Activated T-cell treated with anti-CD3 and anti-CD28 coated beads, Interleukin-2, amount 50 U/mL, for 24 hours (primary cell): Measurements from ENCODE around the gene HPSE2.

Experiments used
- DNase-seq: peaks from one replicate; pipeline ENCODE4 v3.0.0-alpha.2; 2020
- H3K27ac Mint-ChIP-seq: 2 replicates; pipeline ENCODE4 v1.8.0; 2020; ENCODE audit warnings: mild to moderate bottlenecking, mixed read lengths
- H3K27me3 Mint-ChIP-seq: 2 replicates; pipeline ENCODE4 v1.8.0; 2020; ENCODE audit warnings: mixed read lengths
- H3K36me3 Mint-ChIP-seq: 2 replicates; pipeline ENCODE4 v1.8.0; 2020; ENCODE audit warnings: low read depth, mixed read lengths
- H3K4me1 Mint-ChIP-seq: 2 replicates; pipeline ENCODE4 v1.8.0; 2020; ENCODE audit warnings: low read depth, mixed read lengths
- H3K4me3 Mint-ChIP-seq: 2 replicates; pipeline ENCODE4 v1.8.0; 2020; ENCODE audit warnings: mild to moderate bottlenecking, moderate library complexity, mixed read lengths
- H3K9me3 Mint-ChIP-seq: 2 replicates; pipeline ENCODE4 v1.8.0; 2020; ENCODE audit warnings: mixed read lengths

HPSE2 gene

DNA sequence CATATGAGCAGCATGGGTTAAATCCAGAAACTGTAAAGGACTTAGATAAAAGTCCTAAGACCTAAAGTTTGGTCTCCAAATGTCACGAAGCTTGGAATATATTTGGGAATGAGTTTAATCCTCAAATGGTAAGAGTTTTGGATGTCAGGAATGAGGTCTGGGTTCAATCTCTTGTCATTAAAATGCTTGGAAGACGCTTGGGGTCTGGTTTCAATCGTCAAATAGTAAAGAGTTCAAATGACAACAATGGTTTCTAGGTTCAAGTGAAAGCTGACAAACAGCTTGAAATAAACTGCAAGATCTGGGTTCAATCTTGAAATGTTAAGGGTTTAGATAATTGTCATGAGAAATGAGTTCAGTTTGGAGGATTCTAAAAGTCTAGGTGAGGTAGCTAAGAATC lies 403.5 kb downstream of the HPSE2 start:
- no peaks in the 10 kb centered on the region for H3K27me3 Mint-ChIP-seq
- no peaks in the 10 kb centered on the region for H3K9me3 Mint-ChIP-seq
- no peaks in the 10 kb centered on the region for H3K4me1 Mint-ChIP-seq
- no peaks in the 10 kb centered on the region for H3K36me3 Mint-ChIP-seq
- no peak overlapping the region for H3K4me3 Mint-ChIP-seq
- no peak for DNase-seq
- H3K27ac Mint-ChIP-seq: no peak overlapping the region

DNA sequence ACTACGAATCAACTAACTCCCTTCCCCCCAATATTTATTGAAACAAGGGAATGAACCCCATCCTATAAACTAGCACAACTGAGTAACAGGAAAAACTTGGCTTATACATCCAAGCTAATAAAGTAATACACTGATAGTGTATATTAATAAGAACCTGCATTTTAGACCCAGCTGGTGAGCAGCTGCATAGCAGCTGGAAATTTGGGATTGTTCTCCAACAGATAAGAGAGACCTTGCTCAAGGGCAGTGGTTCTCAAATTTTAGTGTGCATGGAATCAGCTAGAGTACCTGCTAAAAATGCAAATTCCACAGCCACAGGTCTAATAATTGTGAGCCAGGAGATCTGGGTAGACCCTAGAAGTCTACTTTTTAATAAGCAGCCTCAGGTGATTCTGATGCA lies 404.3 kb downstream of the HPSE2 start:
- Mint-ChIP-seq H3K27me3 (no peaks in the 10 kb centered on the region), H3K4me3 (no peak overlapping the region), H3K27ac (no peak overlapping the region), H3K36me3 (no peaks in the 10 kb centered on the region), H3K9me3 (no peaks in the 10 kb centered on the region), H3K4me1 (no peaks in the 10 kb centered on the region)
- DNase-seq: no peak

DNA sequence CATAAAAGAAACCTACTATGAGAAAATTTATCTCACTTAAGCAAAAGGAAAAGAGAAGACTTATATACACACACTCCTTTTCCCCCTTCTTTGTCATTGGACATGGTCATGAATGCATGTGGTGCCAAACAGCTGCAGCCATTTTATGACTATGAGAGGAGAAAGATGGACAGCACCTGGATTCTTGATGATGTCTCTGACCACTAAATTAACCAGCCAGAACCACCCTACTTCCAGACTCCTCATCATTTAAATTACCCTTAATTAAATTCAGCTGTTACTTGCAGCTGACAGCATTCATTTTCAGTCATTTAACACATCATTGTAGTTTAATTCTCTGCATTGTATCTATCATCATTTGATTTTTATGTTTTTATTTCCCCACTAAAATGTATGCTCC lies 409.9 kb downstream of the HPSE2 start:
- no peaks in the 10 kb centered on the region for H3K4me1 Mint-ChIP-seq
- H3K36me3 Mint-ChIP-seq: no peaks in the 10 kb centered on the region
- no peaks in the 10 kb centered on the region for H3K9me3 Mint-ChIP-seq
- H3K27me3 Mint-ChIP-seq: no peaks in the 10 kb centered on the region
- H3K27ac Mint-ChIP-seq: no peak overlapping the region
- H3K4me3 Mint-ChIP-seq: no peak overlapping the region
- no peak for DNase-seq

DNA sequence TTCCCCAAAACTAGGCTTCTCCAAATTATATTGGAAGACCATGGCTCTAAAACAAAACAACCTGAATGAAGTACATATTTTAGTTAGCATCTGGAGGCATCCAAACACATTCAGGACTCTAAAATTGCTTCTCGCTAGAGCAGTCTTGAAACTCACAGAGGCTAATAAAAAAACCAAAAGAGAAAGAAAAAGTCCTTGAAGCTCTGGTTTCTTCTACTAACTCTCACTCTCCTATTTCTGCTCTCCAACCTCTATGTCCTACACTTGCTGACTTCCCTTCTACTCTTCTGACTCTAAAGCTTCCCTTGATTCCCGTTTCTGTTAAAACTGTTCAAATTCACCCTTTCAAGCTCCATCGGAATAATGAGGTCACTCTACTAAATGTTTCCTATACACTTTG lies 418.3 kb downstream of the HPSE2 start:
- no peak overlapping the region for H3K27ac Mint-ChIP-seq
- H3K36me3 Mint-ChIP-seq: no peaks in the 10 kb centered on the region
- H3K27me3 Mint-ChIP-seq: no peaks in the 10 kb centered on the region
- no peaks in the 10 kb centered on the region for H3K9me3 Mint-ChIP-seq
- H3K4me1 Mint-ChIP-seq: no peaks in the 10 kb centered on the region
- H3K4me3 Mint-ChIP-seq: no peak overlapping the region
- DNase-seq: no peak

DNA sequence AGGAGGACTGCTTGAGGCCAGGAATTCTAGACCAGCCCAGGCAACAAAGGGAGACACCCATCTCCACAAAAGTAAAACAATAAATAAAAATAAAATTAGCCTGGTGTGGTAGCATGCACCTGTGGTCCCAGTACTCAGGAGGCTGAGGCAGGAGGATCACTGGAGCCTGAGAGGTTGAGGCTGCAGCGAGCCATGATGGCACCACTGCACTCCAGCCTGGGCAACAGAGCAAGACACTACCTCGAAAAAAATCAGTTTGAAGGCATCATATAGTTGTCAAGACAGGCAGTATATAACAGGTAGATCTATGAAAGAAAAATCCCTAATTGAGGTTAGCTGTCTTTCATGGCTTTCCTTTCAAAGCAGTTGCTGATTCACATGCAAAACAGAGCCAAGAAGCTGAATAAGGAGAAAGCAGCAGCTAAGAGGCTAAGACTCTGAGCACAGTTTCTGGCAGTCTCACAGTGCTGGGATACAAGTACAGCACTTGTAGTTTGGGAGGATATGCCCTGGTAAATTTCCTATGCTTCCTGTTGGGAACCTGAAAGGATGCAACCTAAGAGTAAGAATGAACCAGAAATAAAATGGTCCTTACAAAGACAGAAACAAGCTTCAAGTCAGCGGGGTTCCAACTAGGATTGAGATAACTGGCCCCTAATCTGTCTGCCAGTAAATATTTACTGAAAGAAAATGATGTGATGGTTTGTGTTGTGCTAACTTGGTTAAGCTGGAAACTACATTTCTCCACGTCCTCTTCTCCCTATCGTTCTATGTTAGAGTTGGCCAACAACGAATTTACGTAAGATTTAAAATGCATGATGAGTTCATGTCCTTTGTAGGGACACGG lies 420.4 kb downstream of the HPSE2 start:
- no peak for DNase-seq
- Mint-ChIP-seq H3K36me3 (no peaks in the 10 kb centered on the region), H3K4me1 (no peaks in the 10 kb centered on the region), H3K9me3 (no peaks in the 10 kb centered on the region), H3K4me3 (no peak overlapping the region), H3K27ac (no peak overlapping the region), H3K27me3 (no peaks in the 10 kb centered on the region)

- DNase-seq: no peak
- Mint-ChIP-seq H3K36me3 (no peaks in the 10 kb centered on the region), H3K9me3 (no peaks in the 10 kb centered on the region), H3K4me3 (no peak overlapping the region), H3K27me3 (no peaks in the 10 kb centered on the region), H3K27ac (no peak overlapping the region), H3K4me1 (no peaks in the 10 kb centered on the region)
These were observed 421.2 kb downstream of the HPSE2 start for GRCh38 chr10:98814470-98814869.

DNA sequence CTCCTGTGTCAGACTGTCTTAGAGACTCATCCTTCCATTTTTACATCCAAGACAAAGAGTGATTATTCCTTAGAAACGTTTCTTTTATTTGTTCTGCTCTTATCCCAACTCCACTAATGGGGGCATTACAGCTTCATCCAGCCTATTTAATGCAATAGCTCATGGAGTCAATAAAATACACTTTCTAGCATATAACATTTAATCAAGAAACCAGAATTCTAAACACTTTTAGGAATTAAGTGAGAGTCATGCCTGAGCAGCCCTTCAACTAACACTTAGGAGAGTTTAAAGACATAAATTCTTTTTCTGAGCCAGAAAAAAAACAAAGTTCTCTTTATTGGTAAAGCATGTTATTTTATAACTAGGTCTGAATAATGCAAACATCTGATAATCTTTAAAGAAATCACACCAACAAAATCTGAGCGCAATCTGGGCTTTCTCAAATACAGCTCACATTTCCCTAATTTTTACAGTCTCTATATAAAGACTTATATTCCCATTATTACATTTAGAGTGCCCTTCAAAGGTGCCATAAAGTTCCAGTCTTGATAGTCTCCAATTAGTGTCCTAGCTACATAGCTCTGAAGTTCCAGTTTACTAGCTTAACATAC lies 427.3 kb downstream of the HPSE2 start:
- H3K27me3 Mint-ChIP-seq: no peaks in the 10 kb centered on the region
- H3K9me3 Mint-ChIP-seq: no peaks in the 10 kb centered on the region
- no peaks in the 10 kb centered on the region for H3K36me3 Mint-ChIP-seq
- no peak overlapping the region for H3K4me3 Mint-ChIP-seq
- H3K4me1 Mint-ChIP-seq: no peaks in the 10 kb centered on the region
- no peak for DNase-seq
- H3K27ac Mint-ChIP-seq: no peak overlapping the region

DNA sequence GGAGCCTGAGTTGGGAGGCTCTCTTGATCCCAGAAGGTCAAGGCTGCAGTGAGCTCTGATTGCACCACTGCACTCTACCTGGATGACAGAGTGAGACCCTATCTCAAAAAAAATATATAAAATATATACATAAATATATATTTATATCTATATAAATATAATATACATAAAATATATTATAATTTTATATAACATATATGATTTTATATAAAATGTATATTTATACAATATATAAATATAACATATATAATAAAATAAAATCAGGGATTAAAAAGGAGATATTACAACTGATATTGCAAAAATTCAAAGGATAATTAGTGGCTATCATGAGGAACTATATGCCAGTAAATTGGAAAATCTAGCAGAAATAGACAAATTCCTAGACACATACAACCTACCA lies 435.4 kb downstream of the HPSE2 start:
- H3K27me3 Mint-ChIP-seq: peaks cover 4% of the 10 kb centered on the region
- no peaks in the 10 kb centered on the region for H3K4me1 Mint-ChIP-seq
- no peaks in the 10 kb centered on the region for H3K36me3 Mint-ChIP-seq
- H3K9me3 Mint-ChIP-seq: peaks cover 7% of the 10 kb centered on the region
- DNase-seq: no peak
- no peak overlapping the region for H3K27ac Mint-ChIP-seq
- H3K4me3 Mint-ChIP-seq: no peak overlapping the region

GRCh38 chr10:98795467-98795866 lies 440.2 kb downstream of the HPSE2 start:
- H3K36me3 Mint-ChIP-seq: no peaks in the 10 kb centered on the region
- H3K27me3 Mint-ChIP-seq: peaks cover 4% of the 10 kb centered on the region
- H3K4me1 Mint-ChIP-seq: no peaks in the 10 kb centered on the region
- no peak overlapping the region for H3K4me3 Mint-ChIP-seq
- DNase-seq: no peak
- no peak overlapping the region for H3K27ac Mint-ChIP-seq
- peaks cover 2% of the 10 kb centered on the region for H3K9me3 Mint-ChIP-seq

GRCh38 chr10:98790817-98791216 lies 444.8 kb downstream of the HPSE2 start:
- Mint-ChIP-seq H3K9me3 (no peaks in the 10 kb centered on the region), H3K4me1 (no peaks in the 10 kb centered on the region), H3K36me3 (no peaks in the 10 kb centered on the region), H3K4me3 (no peak overlapping the region), H3K27ac (no peak overlapping the region), H3K27me3 (peaks cover 4% of the 10 kb centered on the region)
- no peak for DNase-seq

- Mint-ChIP-seq H3K27me3 (peaks cover 2% of the 10 kb centered on the region), H3K4me3 (no peak overlapping the region), H3K36me3 (no peaks in the 10 kb centered on the region), H3K4me1 (no peaks in the 10 kb centered on the region), H3K9me3 (no peaks in the 10 kb centered on the region), H3K27ac (no peak overlapping the region)
- DNase-seq: no peak
These were observed 457.3 kb downstream of the HPSE2 start for GRCh38 chr10:98778277-98778759.

GRCh38 chr10:98758463-98758862 lies 477.2 kb downstream of the HPSE2 start:
- no peaks in the 10 kb centered on the region for H3K4me1 Mint-ChIP-seq
- peaks cover 9% of the 10 kb centered on the region for H3K27me3 Mint-ChIP-seq
- no peaks in the 10 kb centered on the region for H3K9me3 Mint-ChIP-seq
- DNase-seq: no peak
- no peak overlapping the region for H3K4me3 Mint-ChIP-seq
- no peak overlapping the region for H3K27ac Mint-ChIP-seq
- no peaks in the 10 kb centered on the region for H3K36me3 Mint-ChIP-seq

DNA sequence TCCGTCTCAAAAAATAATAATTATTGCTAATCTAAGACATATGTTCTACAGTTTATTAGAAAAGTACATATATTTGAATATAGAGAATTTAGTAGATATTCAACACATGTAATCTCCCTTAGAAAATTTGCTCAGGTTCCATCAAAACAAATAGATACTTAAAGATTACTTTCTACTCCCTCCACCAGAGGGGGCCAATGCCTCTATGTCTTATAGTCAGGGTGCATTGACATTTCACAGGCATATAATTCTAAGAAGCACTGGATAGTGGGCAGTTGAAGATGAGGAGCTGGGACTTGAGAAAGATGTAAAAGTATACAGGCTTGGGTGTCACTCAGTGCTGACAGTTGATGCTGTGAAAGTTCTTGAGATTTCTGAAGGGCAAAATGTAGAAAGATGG lies 487.4 kb downstream of the HPSE2 start:
- Mint-ChIP-seq H3K36me3 (no peaks in the 10 kb centered on the region), H3K4me1 (no peaks in the 10 kb centered on the region), H3K27me3 (peaks cover 3% of the 10 kb centered on the region), H3K9me3 (peaks cover 7% of the 10 kb centered on the region), H3K4me3 (no peak overlapping the region), H3K27ac (no peak overlapping the region)
- no peak for DNase-seq

DNA sequence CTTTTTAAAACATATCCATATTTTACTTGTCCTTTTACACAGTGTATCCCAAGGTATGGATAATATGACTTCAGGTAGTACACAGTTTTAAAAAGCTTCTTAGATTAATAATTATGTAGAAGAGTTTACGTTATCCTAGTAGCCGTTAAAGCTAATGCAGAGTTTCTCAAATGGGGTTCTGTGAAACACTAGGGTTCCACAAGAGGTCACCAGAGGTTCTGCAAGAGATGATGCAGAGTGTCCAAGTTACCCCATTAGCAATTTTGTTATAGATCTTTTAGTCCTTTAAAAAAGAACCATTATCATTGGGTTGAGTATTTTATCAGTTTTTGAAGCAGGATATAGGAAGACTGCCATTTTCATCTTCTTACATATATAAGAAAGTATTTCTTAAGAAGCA lies 490.0 kb downstream of the HPSE2 start:
- Mint-ChIP-seq H3K27me3 (no peaks in the 10 kb centered on the region), H3K4me3 (no peak overlapping the region), H3K27ac (no peak overlapping the region), H3K9me3 (no peaks in the 10 kb centered on the region), H3K36me3 (no peaks in the 10 kb centered on the region), H3K4me1 (no peaks in the 10 kb centered on the region)
- no peak for DNase-seq

GRCh38 chr10:98720551-98720950 lies 515.1 kb downstream of the HPSE2 start:
- H3K4me1 Mint-ChIP-seq: no peaks in the 10 kb centered on the region
- no peak overlapping the region for H3K4me3 Mint-ChIP-seq
- H3K36me3 Mint-ChIP-seq: no peaks in the 10 kb centered on the region
- DNase-seq: no peak
- no peak overlapping the region for H3K27ac Mint-ChIP-seq
- H3K27me3 Mint-ChIP-seq: peaks cover 13% of the 10 kb centered on the region
- H3K9me3 Mint-ChIP-seq: no peaks in the 10 kb centered on the region
